Thyroid gland (tissue), 4 donors: ENCODE data around the gene LARGE2.

Experiments
- CTCF ChIP-seq, 6 experiments: fragments of 200-600 bp in 3 of 6; fragments of 450-650 bp in 3 of 6; sonication (generic) in 3 of 6; IDR thresholded peaks; one replicate each; pipeline ENCODE4 v1.5.1; 2016 to 2019; ENCODE audit warnings: antibody characterized with exemption in 6 of 6, mild to moderate bottlenecking in 2 of 6, inconsistent platforms in 1 of 6, moderate library complexity in 1 of 6
- POLR2A ChIP-seq, 2 donors: fragments of 450-650 bp; IDR thresholded peaks; one replicate each; pipeline ENCODE4 v1.6.1; 2017; ENCODE audit warnings: antibody characterized with exemption in 2 of 2, mild to moderate bottlenecking in 2 of 2, moderate library complexity in 1 of 2

- TF ChIP-seq CTCF (IDR thresholded peaks at IDR 0.05): no peak
- no peak for TF ChIP-seq POLR2A (IDR thresholded peaks at IDR 0.05)
Observed at GRCh38 chr11:45949992-45950407, 27.5 kb downstream of the LARGE2 start.
